PC-3 (cell line): ENCODE results near the gene TSHZ2. TPM values are rescaled to one million over a fixed set of nuclear protein-coding genes. Genes with fewer than 3 reads are reported as not detected.

Experiments used
- ATAC-seq: fragments of 200-7000 bp; cut with Tn5 transposase; 2 replicates; pipeline ENCODE4 v1.9.1; 2020; ENCODE audit warnings: mild to moderate bottlenecking, moderate library complexity
- BruUV-seq: library from RNA; stranded (reverse); fragments of 400-500 nt; replicated peaks from 2 replicates; lab custom pipeline; 2021; lab: Mats Ljungman, UMichigan
- CTCF ChIA-PET: fragments of 300-600 bp; sonication (Branson Sonifier 250); formaldehyde crosslinking; loops from one replicate; lab custom pipeline; 2022; ENCODE audit warnings: antibody characterized with exemption; lab: Charles Lee
- POLR2A ChIA-PET: fragments of 300-600 bp; sonication (Branson Sonifier 250); formaldehyde crosslinking; loops from one replicate; lab custom pipeline; 2022; ENCODE audit warnings: antibody characterized with exemption; ENCODE audit not compliant: unreplicated experiment; lab: Charles Lee
- DNase-seq: peaks from one replicate; pipeline ENCODE4 v3.0.0-alpha.2; 2015
- H2AFZ ChIP-seq: fragments of 300-600 bp; sonication (generic); 2 replicates; pipeline ENCODE4 v1.6.0; 2016; ENCODE audit warnings: antibody characterized with exemption, low read length
- H3F3A ChIP-seq: fragments of 300-600 bp; sonication (generic); one replicate; pipeline ENCODE4 v1.6.0; 2017; ENCODE audit warnings: antibody characterized with exemption, low read length, control low read depth, mild to moderate bottlenecking; ENCODE audit not compliant: unreplicated experiment
- H3K27ac ChIP-seq: fragments of 300-600 bp; sonication (generic); 2 replicates; pipeline ENCODE4 v1.5.1; 2016; ENCODE audit warnings: mild to moderate bottlenecking, low read length
- H3K27me3 ChIP-seq: fragments of 300-600 bp; sonication (generic); 2 replicates; pipeline ENCODE4 v1.6.1; 2016; ENCODE audit warnings: low read length, mixed read lengths
- H3K36me3 ChIP-seq: fragments of 300-600 bp; sonication (generic); 2 replicates; pipeline ENCODE4 v1.6.1; 2016; ENCODE audit warnings: low read depth, mixed run types, low read length, mixed read lengths
- H3K4me1 ChIP-seq: fragments of 300-600 bp; sonication (generic); 2 replicates; pipeline ENCODE4 v1.5.1; 2016; ENCODE audit warnings: low read length; ENCODE audit not compliant: insufficient read depth
- H3K4me2 ChIP-seq: fragments of 300-600 bp; sonication (generic); 2 replicates; pipeline ENCODE4 v1.6.0; 2016; ENCODE audit warnings: low read length
- H3K4me3 ChIP-seq: fragments of 300-600 bp; sonication (generic); 2 replicates; pipeline ENCODE4 v1.5.1; 2016; ENCODE audit warnings: mild to moderate bottlenecking, low read length, mixed read lengths
- H3K79me2 ChIP-seq: fragments of 300-600 bp; sonication (generic); 2 replicates; pipeline ENCODE4 v1.6.1; 2017; ENCODE audit warnings: low read length, mixed read lengths
- H3K9ac ChIP-seq: fragments of 300-600 bp; sonication (generic); 2 replicates; pipeline ENCODE4 v1.6.0; 2016; ENCODE audit warnings: mild to moderate bottlenecking, low read length
- H3K9me2 ChIP-seq: fragments of 300-600 bp; sonication (generic); replicated peaks from 2 replicates; pipeline ENCODE4 v1.6.1; 2016; ENCODE audit warnings: mixed run types, low read length, mixed read lengths
- H3K9me3 ChIP-seq: fragments of 300-600 bp; sonication (generic); 2 replicates; pipeline ENCODE4 v1.6.1; 2016; ENCODE audit warnings: low read length, mixed read lengths
- H4K20me1 ChIP-seq: fragments of 300-600 bp; sonication (generic); 2 replicates; pipeline ENCODE4 v1.6.1; 2016; ENCODE audit warnings: low read length, mixed read lengths
- EZH2 ChIP-seq: fragments of 300-600 bp; sonication (generic); IDR thresholded peaks from one replicate; pipeline ENCODE4 v1.6.1; 2017; ENCODE audit warnings: antibody characterized with exemption, mild to moderate bottlenecking, low read length; ENCODE audit not compliant: unreplicated experiment
- EZH2phosphoT487 ChIP-seq: fragments of 300-600 bp; sonication (generic); IDR thresholded peaks from 2 replicates; pipeline ENCODE4 v1.6.1; 2018; ENCODE audit warnings: mild to moderate bottlenecking, antibody characterized with exemption, low read length, borderline replicate concordance
- intact Hi-C: fragments of 100-400 bp; cut with micrococcal nuclease; formaldehyde crosslinking; loops from 2 replicates; pipeline ENCODE4 v1.9.0; 2023
- total RNA-seq: library from RNA; depleted of rRNA; stranded (reverse); fragments of >200 nt; gene quantifications from 2 replicates; pipeline ENCODE4 v1.2.3, GENCODE V29; 2014
- TF ChIP-seq, protein P1 (sequence below): fragments of 300-600 bp; sonication (generic); conservative IDR thresholded peaks from 2 replicates; pipeline ENCODE4 v1.5.1; 2017; ENCODE audit warnings: antibody characterized with exemption, low read depth, mild to moderate bottlenecking, low read length

TSHZ2 gene
- total RNA-seq, 1 experiment from 2014 or later: not detected

GRCh38 chr20:53083411-53083810 lies 111.3 kb downstream of the TSHZ2 start:
- H3K27ac ChIP-seq: no peak overlapping the region
- H3K4me2 ChIP-seq: no peak overlapping the region
- no TSS peak for BruUV-seq
- intact Hi-C loops: no loop called here
- no peak for DNase-seq
- H3K9me3 ChIP-seq: peaks cover 5% of the 10 kb centered on the region; the same call in 1 of the 2 replicates
- no peak overlapping the region for H2AFZ ChIP-seq
- H3K9me2 ChIP-seq: no peaks in the 10 kb centered on the region
- no peaks in the 10 kb centered on the region for H4K20me1 ChIP-seq
- ChIA-PET POLR2A (no interaction called here), CTCF (interaction anchor here (0.6 kb wide), 1 partner anchor 465 kb away, joined by 3 read pairs; no protein-coding TSS in a partner anchor)
- no peak overlapping the region for H3K4me3 ChIP-seq
- no peak for ATAC-seq
- no peak overlapping the region for H3K9ac ChIP-seq
- H3K27me3 ChIP-seq: peaks cover 16% of the 10 kb centered on the region
- no peaks in the 10 kb centered on the region for H3F3A ChIP-seq
- TF ChIP-seq, protein P1, sequence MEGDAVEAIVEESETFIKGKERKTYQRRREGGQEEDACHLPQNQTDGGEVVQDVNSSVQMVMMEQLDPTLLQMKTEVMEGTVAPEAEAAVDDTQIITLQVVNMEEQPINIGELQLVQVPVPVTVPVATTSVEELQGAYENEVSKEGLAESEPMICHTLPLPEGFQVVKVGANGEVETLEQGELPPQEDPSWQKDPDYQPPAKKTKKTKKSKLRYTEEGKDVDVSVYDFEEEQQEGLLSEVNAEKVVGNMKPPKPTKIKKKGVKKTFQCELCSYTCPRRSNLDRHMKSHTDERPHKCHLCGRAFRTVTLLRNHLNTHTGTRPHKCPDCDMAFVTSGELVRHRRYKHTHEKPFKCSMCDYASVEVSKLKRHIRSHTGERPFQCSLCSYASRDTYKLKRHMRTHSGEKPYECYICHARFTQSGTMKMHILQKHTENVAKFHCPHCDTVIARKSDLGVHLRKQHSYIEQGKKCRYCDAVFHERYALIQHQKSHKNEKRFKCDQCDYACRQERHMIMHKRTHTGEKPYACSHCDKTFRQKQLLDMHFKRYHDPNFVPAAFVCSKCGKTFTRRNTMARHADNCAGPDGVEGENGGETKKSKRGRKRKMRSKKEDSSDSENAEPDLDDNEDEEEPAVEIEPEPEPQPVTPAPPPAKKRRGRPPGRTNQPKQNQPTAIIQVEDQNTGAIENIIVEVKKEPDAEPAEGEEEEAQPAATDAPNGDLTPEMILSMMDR: no peak
- TF ChIP-seq EZH2 (no peak), EZH2phosphoT487 (no peak)
- H3K79me2 ChIP-seq: no peaks in the 10 kb centered on the region
- peaks cover 4% of the 10 kb centered on the region; the same call in 1 of the 2 replicates for H3K4me1 ChIP-seq
- H3K36me3 ChIP-seq: no peaks in the 10 kb centered on the region

DNA sequence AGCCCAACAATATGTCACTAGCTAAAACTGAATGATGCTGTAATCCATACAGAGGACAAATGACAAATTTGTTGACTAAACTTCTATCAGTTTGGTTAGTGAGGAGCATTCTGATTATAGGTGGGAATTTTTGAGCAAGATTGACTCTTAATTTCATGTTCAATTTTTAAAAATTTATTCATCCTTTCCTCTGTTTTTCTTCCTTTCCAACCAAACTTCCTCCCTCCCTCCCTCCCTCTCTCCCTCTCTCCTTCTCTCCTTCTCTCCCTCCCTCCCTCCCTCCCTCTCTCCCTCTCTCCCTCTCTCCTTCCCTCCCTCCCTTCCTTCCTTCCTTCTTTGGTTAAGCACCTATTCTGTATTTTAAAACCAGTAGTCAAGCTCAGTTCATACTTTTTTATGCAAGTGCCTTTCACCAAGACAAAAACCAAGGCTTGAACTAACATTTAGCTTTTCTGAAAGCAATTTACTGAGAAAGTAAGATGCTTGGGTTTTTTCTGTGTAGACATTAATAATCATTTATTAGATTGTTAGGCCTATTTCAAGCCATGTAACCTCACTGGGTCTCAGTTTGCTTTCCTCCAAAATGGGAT lies 112.3 kb downstream of the TSHZ2 start:
- Histone ChIP-seq H3K27me3 (peaks cover 18% of the 10 kb centered on the region), H3K9me3 (peaks cover 5% of the 10 kb centered on the region; the same call in 1 of the 2 replicates), H3K9me2 (no peaks in the 10 kb centered on the region), H3K79me2 (no peaks in the 10 kb centered on the region), H3K36me3 (no peaks in the 10 kb centered on the region), H2AFZ (no peak overlapping the region), H3F3A (no peaks in the 10 kb centered on the region), H3K27ac (no peak overlapping the region), H4K20me1 (no peaks in the 10 kb centered on the region), H3K9ac (no peak overlapping the region), H3K4me3 (no peak overlapping the region), H3K4me2 (no peak overlapping the region), H3K4me1 (peaks cover 4% of the 10 kb centered on the region; the same call in 1 of the 2 replicates)
- intact Hi-C loops: no loop called here
- ChIA-PET CTCF (no interaction called here), POLR2A (no interaction called here)
- DNase-seq (no peak), ATAC-seq (no peak)
- BruUV-seq: no TSS peak
- TF ChIP-seq EZH2phosphoT487: no peak
- TF ChIP-seq, protein P1: no peak

DNA sequence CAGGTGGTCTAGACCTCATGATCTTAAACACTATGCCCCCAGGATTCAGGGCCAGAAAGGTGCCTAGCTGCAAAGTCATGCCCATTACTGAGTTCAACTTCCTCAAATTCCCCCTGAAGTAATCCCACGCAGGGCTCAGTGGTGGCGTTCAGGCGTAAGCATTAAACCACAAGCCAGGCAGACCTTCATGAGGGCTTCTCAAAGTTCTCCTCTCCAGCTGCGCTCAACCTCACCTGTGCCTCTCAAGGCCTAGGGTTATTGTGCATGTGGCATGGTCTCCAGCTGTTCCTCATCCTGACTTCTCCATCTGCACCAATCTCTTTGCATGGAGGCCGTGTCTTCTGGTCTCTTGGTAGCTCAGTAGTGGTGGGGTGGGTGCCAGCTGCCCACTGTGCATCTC lies 113.6 kb downstream of the TSHZ2 start:
- no peaks in the 10 kb centered on the region for H3K9me2 ChIP-seq
- TF ChIP-seq EZH2phosphoT487 (no peak), EZH2 (no peak)
- TF ChIP-seq, protein P1: no peak
- H3K27me3 ChIP-seq: peaks cover 26% of the 10 kb centered on the region
- ATAC-seq (no peak), DNase-seq (no peak)
- H3K9ac ChIP-seq: no peak overlapping the region
- H3K79me2 ChIP-seq: no peaks in the 10 kb centered on the region
- ChIA-PET POLR2A (no interaction called here), CTCF (no interaction called here)
- H3K4me3 ChIP-seq: no peak overlapping the region
- no TSS peak for BruUV-seq
- intact Hi-C loops: no loop called here
- no peaks in the 10 kb centered on the region for H4K20me1 ChIP-seq
- H3K9me3 ChIP-seq: peaks cover 5% of the 10 kb centered on the region; the same call in 1 of the 2 replicates
- no peak overlapping the region for H3K27ac ChIP-seq
- no peaks in the 10 kb centered on the region for H3K36me3 ChIP-seq
- H2AFZ ChIP-seq: no peak overlapping the region
- H3K4me1 ChIP-seq: peaks cover 4% of the 10 kb centered on the region; the same call in 1 of the 2 replicates
- H3K4me2 ChIP-seq: no peak overlapping the region
- H3F3A ChIP-seq: no peaks in the 10 kb centered on the region
